PC-3 (cell line): Measurements from ENCODE around the gene ALG5. TPM values are rescaled to one million over a fixed set of nuclear protein-coding genes. Genes with fewer than 3 reads are reported as not detected.

Source experiments
- ATAC-seq: fragments of 200-7000 bp; cut with Tn5 transposase; 2 replicates; pipeline ENCODE4 v1.9.1; 2020; ENCODE audit warnings: mild to moderate bottlenecking, moderate library complexity
- BruUV-seq: library from RNA; stranded (reverse); fragments of 400-500 nt; replicated peaks from 2 replicates; lab custom pipeline; 2021; lab: Mats Ljungman, UMichigan
- CTCF ChIA-PET: fragments of 300-600 bp; sonication (Branson Sonifier 250); formaldehyde crosslinking; loops from one replicate; lab custom pipeline; 2022; ENCODE audit warnings: antibody characterized with exemption; lab: Charles Lee
- POLR2A ChIA-PET: fragments of 300-600 bp; sonication (Branson Sonifier 250); formaldehyde crosslinking; loops from one replicate; lab custom pipeline; 2022; ENCODE audit warnings: antibody characterized with exemption; ENCODE audit not compliant: unreplicated experiment; lab: Charles Lee
- DNase-seq: peaks from one replicate; pipeline ENCODE4 v3.0.0-alpha.2; 2015
- H2AFZ ChIP-seq: fragments of 300-600 bp; sonication (generic); 2 replicates; pipeline ENCODE4 v1.6.0; 2016; ENCODE audit warnings: antibody characterized with exemption, low read length
- H3F3A ChIP-seq: fragments of 300-600 bp; sonication (generic); one replicate; pipeline ENCODE4 v1.6.0; 2017; ENCODE audit warnings: antibody characterized with exemption, low read length, control low read depth, mild to moderate bottlenecking; ENCODE audit not compliant: unreplicated experiment
- H3K27ac ChIP-seq: fragments of 300-600 bp; sonication (generic); 2 replicates; pipeline ENCODE4 v1.5.1; 2016; ENCODE audit warnings: mild to moderate bottlenecking, low read length
- H3K27me3 ChIP-seq: fragments of 300-600 bp; sonication (generic); 2 replicates; pipeline ENCODE4 v1.6.1; 2016; ENCODE audit warnings: low read length, mixed read lengths
- H3K36me3 ChIP-seq: fragments of 300-600 bp; sonication (generic); 2 replicates; pipeline ENCODE4 v1.6.1; 2016; ENCODE audit warnings: low read depth, mixed run types, low read length, mixed read lengths
- H3K4me1 ChIP-seq: fragments of 300-600 bp; sonication (generic); 2 replicates; pipeline ENCODE4 v1.5.1; 2016; ENCODE audit warnings: low read length; ENCODE audit not compliant: insufficient read depth
- H3K4me2 ChIP-seq: fragments of 300-600 bp; sonication (generic); 2 replicates; pipeline ENCODE4 v1.6.0; 2016; ENCODE audit warnings: low read length
- H3K4me3 ChIP-seq: fragments of 300-600 bp; sonication (generic); 2 replicates; pipeline ENCODE4 v1.5.1; 2016; ENCODE audit warnings: mild to moderate bottlenecking, low read length, mixed read lengths
- H3K79me2 ChIP-seq: fragments of 300-600 bp; sonication (generic); 2 replicates; pipeline ENCODE4 v1.6.1; 2017; ENCODE audit warnings: low read length, mixed read lengths
- H3K9ac ChIP-seq: fragments of 300-600 bp; sonication (generic); 2 replicates; pipeline ENCODE4 v1.6.0; 2016; ENCODE audit warnings: mild to moderate bottlenecking, low read length
- H3K9me2 ChIP-seq: fragments of 300-600 bp; sonication (generic); replicated peaks from 2 replicates; pipeline ENCODE4 v1.6.1; 2016; ENCODE audit warnings: mixed run types, low read length, mixed read lengths
- H3K9me3 ChIP-seq: fragments of 300-600 bp; sonication (generic); 2 replicates; pipeline ENCODE4 v1.6.1; 2016; ENCODE audit warnings: low read length, mixed read lengths
- H4K20me1 ChIP-seq: fragments of 300-600 bp; sonication (generic); 2 replicates; pipeline ENCODE4 v1.6.1; 2016; ENCODE audit warnings: low read length, mixed read lengths
- CTCF ChIP-seq: fragments of 300-600 bp; sonication (generic); conservative IDR thresholded peaks from 2 replicates; pipeline ENCODE4 v1.5.1; 2017; ENCODE audit warnings: antibody characterized with exemption, low read depth, mild to moderate bottlenecking, low read length
- EZH2 ChIP-seq: fragments of 300-600 bp; sonication (generic); IDR thresholded peaks from one replicate; pipeline ENCODE4 v1.6.1; 2017; ENCODE audit warnings: antibody characterized with exemption, mild to moderate bottlenecking, low read length; ENCODE audit not compliant: unreplicated experiment
- EZH2phosphoT487 ChIP-seq: fragments of 300-600 bp; sonication (generic); IDR thresholded peaks from 2 replicates; pipeline ENCODE4 v1.6.1; 2018; ENCODE audit warnings: mild to moderate bottlenecking, antibody characterized with exemption, low read length, borderline replicate concordance
- intact Hi-C: fragments of 100-400 bp; cut with micrococcal nuclease; formaldehyde crosslinking; loops from 2 replicates; pipeline ENCODE4 v1.9.0; 2023
- total RNA-seq: library from RNA; depleted of rRNA; stranded (reverse); fragments of >200 nt; gene quantifications from 2 replicates; pipeline ENCODE4 v1.2.3, GENCODE V29; 2014

Gene ALG5
- total RNA-seq, 1 experiment from 2014 or later: 19.7 TPM

DNA sequence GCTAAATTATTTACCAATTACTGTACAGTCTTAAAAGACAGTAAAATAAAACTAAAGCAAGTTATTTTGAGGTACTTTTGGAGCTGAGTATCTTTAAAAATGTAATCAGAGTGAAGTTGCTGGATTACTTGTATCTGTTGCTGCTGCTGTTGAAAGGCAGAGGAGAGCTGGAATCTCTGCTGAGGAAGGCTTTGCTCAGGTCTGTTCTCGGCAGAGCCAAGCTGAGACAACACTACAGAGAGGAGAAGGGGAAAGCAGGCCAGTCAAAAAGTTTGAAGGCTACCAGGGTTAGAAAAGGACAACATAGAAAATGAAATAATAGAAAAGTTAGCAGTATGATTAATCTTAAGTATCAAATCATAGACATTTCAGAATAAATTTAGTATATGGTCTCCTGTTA, 11.3 kb upstream of the ALG5 start:
- no peak overlapping the region for H3K27ac ChIP-seq
- H3F3A ChIP-seq: peaks cover 4% of the 10 kb centered on the region
- DNase-seq: no peak
- H3K4me3 ChIP-seq: no peak overlapping the region
- no peak overlapping the region for H3K4me2 ChIP-seq
- intact Hi-C loops: no loop called here
- no TSS peak for BruUV-seq
- no peaks in the 10 kb centered on the region for H3K9me3 ChIP-seq
- ChIA-PET POLR2A (no interaction called here), CTCF (no interaction called here)
- ATAC-seq: no peak
- no peak overlapping the region for H3K9ac ChIP-seq
- TF ChIP-seq EZH2 (no peak), CTCF (no peak), EZH2phosphoT487 (no peak)
- no peaks in the 10 kb centered on the region for H3K79me2 ChIP-seq
- no peak overlapping the region for H2AFZ ChIP-seq
- H3K4me1 ChIP-seq: no peaks in the 10 kb centered on the region
- peaks cover 42% of the 10 kb centered on the region for H3K36me3 ChIP-seq
- no peaks in the 10 kb centered on the region for H4K20me1 ChIP-seq
- H3K27me3 ChIP-seq: no peaks in the 10 kb centered on the region
- no peaks in the 10 kb centered on the region for H3K9me2 ChIP-seq

DNA sequence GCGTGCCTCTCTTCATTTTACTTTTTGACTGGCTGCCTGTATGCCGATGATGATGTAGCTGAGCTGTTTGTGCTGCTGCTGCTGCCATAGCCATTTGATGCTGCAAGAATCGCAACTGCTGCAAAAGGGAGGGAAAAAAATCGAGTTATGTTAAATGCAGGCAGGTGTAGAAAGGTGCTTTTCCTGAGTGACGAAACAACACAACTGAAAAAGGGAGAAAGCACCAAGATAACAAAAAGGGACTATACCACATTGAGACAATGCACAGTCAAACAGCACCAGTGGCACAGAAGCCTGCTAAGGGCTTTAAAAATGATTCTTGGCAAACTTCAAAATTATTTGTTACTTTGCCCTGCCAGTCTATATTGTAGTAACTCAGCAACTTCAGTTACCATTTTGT, 10.6 kb upstream of the ALG5 start:
- no peak overlapping the region for H3K4me3 ChIP-seq
- H3K9me2 ChIP-seq: no peaks in the 10 kb centered on the region
- no peak overlapping the region for H3K27ac ChIP-seq
- H3K4me2 ChIP-seq: no peak overlapping the region
- H3K79me2 ChIP-seq: no peaks in the 10 kb centered on the region
- POLR2A ChIA-PET: no interaction called here
- H3K9ac ChIP-seq: no peak overlapping the region
- no peaks in the 10 kb centered on the region for H4K20me1 ChIP-seq
- H3K36me3 ChIP-seq: peaks cover 48% of the 10 kb centered on the region
- H3K9me3 ChIP-seq: no peaks in the 10 kb centered on the region
- ATAC-seq (no peak), DNase-seq (no peak)
- H2AFZ ChIP-seq: no peak overlapping the region
- BruUV-seq: no TSS peak
- no peaks in the 10 kb centered on the region for H3K4me1 ChIP-seq
- H3F3A ChIP-seq: peaks cover 4% of the 10 kb centered on the region
- intact Hi-C loops: no loop called here
- CTCF ChIA-PET: no interaction called here
- no peaks in the 10 kb centered on the region for H3K27me3 ChIP-seq
- TF ChIP-seq EZH2phosphoT487 (no peak), EZH2 (no peak), CTCF (no peak)

GRCh38 chr13:37001921-37002250, 2.7 kb upstream of the ALG5 start:
- DNase-seq (no peak), ATAC-seq (no peak)
- POLR2A ChIA-PET: no interaction called here
- peak overlapping the region; percentile 96 for H3K4me3 ChIP-seq
- no TSS peak for BruUV-seq
- TF ChIP-seq EZH2phosphoT487 (no peak), EZH2 (no peak), CTCF (no peak)
- H3K4me1 ChIP-seq: peaks cover 12% of the 10 kb centered on the region
- no peak overlapping the region for H3K27ac ChIP-seq
- no peaks in the 10 kb centered on the region for H3K27me3 ChIP-seq
- intact Hi-C loops: loop anchor here (2.0 kb wide), 1 partner anchor 57 kb away; the partner anchor contains the start of gene SUPT20H
- no peaks in the 10 kb centered on the region for H4K20me1 ChIP-seq
- no peaks in the 10 kb centered on the region for H3K9me2 ChIP-seq
- peaks cover 26% of the 10 kb centered on the region; the same call in 1 of the 2 replicates for H3K36me3 ChIP-seq
- H3K4me2 ChIP-seq: peak overlapping the region; percentile 93
- peak overlapping the region; percentile 96; the same call in 1 of the 2 replicates for H3K9ac ChIP-seq
- H3K79me2 ChIP-seq: peaks cover 38% of the 10 kb centered on the region
- H3F3A ChIP-seq: no peaks in the 10 kb centered on the region
- peak overlapping the region; percentile 5; the same call in 1 of the 2 replicates for H2AFZ ChIP-seq
- CTCF ChIA-PET: no interaction called here
- H3K9me3 ChIP-seq: no peaks in the 10 kb centered on the region
